ENCODE data around the gene TRIM71. TPM values are rescaled to one million over a fixed set of nuclear protein-coding genes. Genes with fewer than 3 reads are reported as not detected.

Gene TRIM71
- polyA plus RNA-seq, 1 donor (not counting 4 experiments of a cell fraction or from before 2014, with no cell fraction given), result not detected

GRCh38 chr3:32883817-32884216 is 66.0 kb downstream of the TRIM71 start:
- dilution Hi-C loops (cut with MboI; ENCODE audit: extremely low pct_ligation_motif_present, low sequenced_read_pairs), result no loop called here
- H4K20me1 ChIP-seq (ENCODE audit: control insufficient read depth, extremely low read depth, insufficient read depth, low read length), result no peaks in the 10 kb centered on the region
- no peaks in the 10 kb centered on the region for H3K36me3 ChIP-seq (ENCODE audit: control insufficient read depth in 2 of 2, extremely low read depth in 1 of 2, insufficient read depth in 2 of 2, low read length in 2 of 2)
- no peak for DNase-seq (ENCODE audit: low read depth, low spot score)
- H3K9me3 ChIP-seq (ENCODE audit: control insufficient read depth, low read depth, low read length), result no peaks in the 10 kb centered on the region
- no peak overlapping the region for H3K27ac ChIP-seq (ENCODE audit: control insufficient read depth, insufficient read depth, low read length)
- no peak overlapping the region for H3K4me2 ChIP-seq (ENCODE audit: control insufficient read depth, extremely low read depth, insufficient read depth, low read depth, low read length)
- no peak overlapping the region for H3K4me3 ChIP-seq (ENCODE audit: control insufficient read depth in 2 of 3, extremely low read depth in 1 of 3, insufficient read depth in 2 of 3, low read depth in 1 of 3, low read length in 3 of 3)
- no peaks in the 10 kb centered on the region for H3K9me1 ChIP-seq (ENCODE audit: control insufficient read depth, extremely low read depth, insufficient read depth, low read length)
- H3K79me2 ChIP-seq (ENCODE audit: control insufficient read depth, insufficient read depth, low read length), result no peaks in the 10 kb centered on the region
- H2AFZ ChIP-seq (ENCODE audit: control insufficient read depth, low read length), result no peak overlapping the region
- no peaks in the 10 kb centered on the region for H3K4me1 ChIP-seq (ENCODE audit: control insufficient read depth, extremely low read depth, insufficient read depth, low read length)
- TF ChIP-seq CTCF (optimal IDR thresholded peaks at IDR 0.05 in 1 of 3, IDR thresholded peaks at IDR 0.05 in 1 of 3, conservative IDR thresholded peaks at IDR 0.05 in 1 of 3; ENCODE audit: extremely low read depth in 1 of 3, insufficient read depth in 2 of 3, low read length in 3 of 3) (no peak), EZH2 (IDR thresholded peaks at IDR 0.05; ENCODE audit: low read length) (no peak)
- no peak overlapping the region for H3K9ac ChIP-seq (ENCODE audit: control insufficient read depth, extremely low read depth, insufficient read depth, low read length)
- H3K27me3 ChIP-seq (ENCODE audit: control insufficient read depth, extremely low read depth, insufficient read depth, low read length), result no peaks in the 10 kb centered on the region
- FAIRE-seq, result no peak

GRCh38 chr3:32884591-32884990 is 66.8 kb downstream of the TRIM71 start:
- Histone ChIP-seq H4K20me1 (ENCODE audit: control insufficient read depth, extremely low read depth, insufficient read depth, low read length) (no peaks in the 10 kb centered on the region), H3K36me3 (ENCODE audit: control insufficient read depth in 2 of 2, extremely low read depth in 1 of 2, insufficient read depth in 2 of 2, low read length in 2 of 2) (no peaks in the 10 kb centered on the region), H3K27ac (ENCODE audit: control insufficient read depth, insufficient read depth, low read length) (no peak overlapping the region), H3K4me1 (ENCODE audit: control insufficient read depth, extremely low read depth, insufficient read depth, low read length) (no peaks in the 10 kb centered on the region), H3K9ac (ENCODE audit: control insufficient read depth, extremely low read depth, insufficient read depth, low read length) (no peak overlapping the region), H3K4me3 (ENCODE audit: control insufficient read depth in 2 of 3, extremely low read depth in 1 of 3, insufficient read depth in 2 of 3, low read depth in 1 of 3, low read length in 3 of 3) (no peak overlapping the region), H2AFZ (ENCODE audit: control insufficient read depth, low read length) (no peak overlapping the region), H3K9me3 (ENCODE audit: control insufficient read depth, low read depth, low read length) (no peaks in the 10 kb centered on the region), H3K9me1 (ENCODE audit: control insufficient read depth, extremely low read depth, insufficient read depth, low read length) (no peaks in the 10 kb centered on the region), H3K4me2 (ENCODE audit: control insufficient read depth, extremely low read depth, insufficient read depth, low read depth, low read length) (no peak overlapping the region), H3K27me3 (ENCODE audit: control insufficient read depth, extremely low read depth, insufficient read depth, low read length) (no peaks in the 10 kb centered on the region), H3K79me2 (ENCODE audit: control insufficient read depth, insufficient read depth, low read length) (no peaks in the 10 kb centered on the region)
- dilution Hi-C loops (cut with MboI; ENCODE audit: extremely low pct_ligation_motif_present, low sequenced_read_pairs), result no loop called here
- TF ChIP-seq EZH2 (IDR thresholded peaks at IDR 0.05; ENCODE audit: low read length), result no peak
- TF ChIP-seq CTCF (optimal IDR thresholded peaks at IDR 0.05 in 1 of 3, IDR thresholded peaks at IDR 0.05 in 1 of 3, conservative IDR thresholded peaks at IDR 0.05 in 1 of 3; ENCODE audit: extremely low read depth in 1 of 3, insufficient read depth in 2 of 3, low read length in 3 of 3), result no peak
- FAIRE-seq, result no peak
- DNase-seq (ENCODE audit: low read depth, low spot score), result no peak

Measured in keratinocyte (primary cell).